Bladder microvascular endothelial cell (primary cell): ENCODE data around the gene LCE5A. TPM values are rescaled to one million over a fixed set of nuclear protein-coding genes. Genes with fewer than 3 reads are reported as not detected.

Experiments used
- total RNA-seq: library from RNA; depleted of rRNA; stranded (reverse); fragments of >200 nt; gene quantifications from 2 replicates; pipeline ENCODE4 v1.2.3, GENCODE V29; 2014

Gene LCE5A, protein sequence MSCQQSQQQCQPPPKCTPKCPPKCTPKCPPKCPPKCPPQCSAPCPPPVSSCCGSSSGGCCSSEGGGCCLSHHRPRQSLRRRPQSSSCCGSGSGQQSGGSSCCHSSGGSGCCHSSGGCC
- total RNA-seq: not detected in 2 replicates

DNA sequence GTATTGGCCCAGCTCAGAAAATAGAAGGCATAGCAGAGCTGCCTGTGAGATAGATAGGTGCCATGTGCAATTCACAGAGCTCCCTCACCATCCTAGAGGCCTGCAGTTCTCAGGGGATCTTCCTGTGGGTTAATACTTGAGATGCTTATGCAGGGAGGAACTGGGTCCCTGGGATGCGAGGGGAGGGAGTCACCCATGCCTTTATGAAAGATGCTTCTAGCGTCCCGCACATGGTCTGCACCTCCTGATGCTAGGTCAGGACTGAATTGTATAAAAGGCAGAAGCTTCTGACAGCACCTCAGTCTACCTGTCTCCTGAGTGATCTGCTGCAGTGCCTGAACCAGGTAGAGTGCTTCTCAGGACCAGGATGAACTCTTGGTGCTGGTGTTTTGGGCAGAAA is at the start of gene LCE5A:
TSS of gene LCE5A (plus strand) at position 301 of the 400 bp plus-strand sequence. CDS start 732 bp downstream, outside the sequence.

Other genes with a start within 250 kb of the LCE5A start
- not detected in 2 replicates for gene FLG, start 185.6 kb upstream of the LCE5A start, total RNA-seq
- gene FLG2, start 150.8 kb upstream of the LCE5A start, total RNA-seq: not detected in 2 replicates
- not detected in 2 replicates for gene CRNN, start 96.5 kb upstream of the LCE5A start, total RNA-seq
- not detected in 2 replicates for gene CRCT1, start 3.7 kb downstream of the LCE5A start, total RNA-seq
- not detected in 2 replicates for gene LCE3E, start 56.0 kb downstream of the LCE5A start, total RNA-seq
- gene LCE3D, start 69.7 kb downstream of the LCE5A start, total RNA-seq: not detected in 2 replicates
- not detected in 2 replicates for gene LCE3C, start 89.4 kb downstream of the LCE5A start, total RNA-seq
- not detected in 2 replicates for gene LCE3B, start 103.0 kb downstream of the LCE5A start, total RNA-seq
- not detected in 2 replicates for gene LCE3A, start 112.3 kb downstream of the LCE5A start, total RNA-seq
- gene LCE2D, start 152.6 kb downstream of the LCE5A start, total RNA-seq: not detected in 2 replicates
- gene LCE2C, start 164.5 kb downstream of the LCE5A start, total RNA-seq: not detected in 2 replicates
- gene LCE2B, start 175.3 kb downstream of the LCE5A start, total RNA-seq: not detected in 2 replicates
- not detected in 2 replicates for gene LCE2A, start 187.5 kb downstream of the LCE5A start, total RNA-seq
- gene LCE4A, start 197.4 kb downstream of the LCE5A start, total RNA-seq: not detected in 2 replicates
- not detected in 2 replicates for gene KPRP, start 247.2 kb downstream of the LCE5A start, total RNA-seq